CD4-positive, alpha-beta T cell (primary cell): ENCODE results near the gene ZFHX2. TPM values are rescaled to one million over a fixed set of nuclear protein-coding genes. Genes with fewer than 3 reads are reported as not detected.

Experiments
- ATAC-seq: fragments of 200-7000 bp; cut with Tn5 transposase; one replicate; pipeline ENCODE4 v1.10.0; 2022; ENCODE audit warnings: mild to moderate bottlenecking; ENCODE audit not compliant: poor library complexity
- CTCF ChIA-PET: fragments of 350-600 bp; sonication (Branson Sonifier 250); formaldehyde crosslinking; loops from one replicate; lab custom pipeline; 2021; ENCODE audit warnings: antibody characterized with exemption, inconsistent platforms; lab: Charles Lee
- POLR2A ChIA-PET: fragments of 350-600 bp; sonication (Branson Sonifier 250); formaldehyde crosslinking; loops from one replicate; lab custom pipeline; 2021; ENCODE audit warnings: antibody characterized with exemption, inconsistent platforms; lab: Charles Lee
- DNase-seq, 14 experiments: peaks; one replicate each; pipeline ENCODE4 v3.0.0-alpha.2; 2013 to 2020; ENCODE audit warnings: mixed read lengths in 2 of 14
- H3K27ac ChIP-seq, 2 donors: one replicate each; pipeline versions ENCODE4 v1.5.1 to v1.7.0; 2013; ENCODE audit warnings: low read length in 2 of 2, low read depth in 1 of 2, mild to moderate bottlenecking in 1 of 2
- H3K27me3 ChIP-seq, 2 experiments: 1 replicate in 1 of 2; 2 replicates in 1 of 2; pipeline versions ENCODE4 v1.6.1 to v1.7.0; 2013; ENCODE audit warnings: low read length in 2 of 2, control low read depth in 1 of 2, mild to moderate bottlenecking in 1 of 2, moderate library complexity in 1 of 2; ENCODE audit not compliant: insufficient read depth in 2 of 2, control insufficient read depth in 1 of 2
- H3K36me3 ChIP-seq: one replicate; pipeline ENCODE4 v1.6.1; 2013; ENCODE audit warnings: low read length, control low read depth; ENCODE audit not compliant: insufficient read depth
- H3K4me1 ChIP-seq: one replicate; pipeline ENCODE4 v1.6.1; 2013; ENCODE audit warnings: low read length, control low read depth; ENCODE audit not compliant: insufficient read depth
- H3K4me3 ChIP-seq: one replicate; pipeline ENCODE4 v1.5.1; 2013; ENCODE audit warnings: mild to moderate bottlenecking, low read length, moderate library complexity
- H3K9me3 ChIP-seq, 2 experiments: 1 replicate in 1 of 2; 2 replicates in 1 of 2; pipeline versions ENCODE4 v1.6.1 to v1.7.0; 2013; ENCODE audit warnings: low read length in 2 of 2, mild to moderate bottlenecking in 2 of 2, control low read depth in 1 of 2, moderate library complexity in 1 of 2; ENCODE audit not compliant: control insufficient read depth in 1 of 2, insufficient read depth in 1 of 2
- H3K27ac Mint-ChIP-seq: one replicate; pipeline ENCODE4 v1.8.0; 2020; ENCODE audit warnings: mixed read lengths
- H3K27me3 Mint-ChIP-seq: one replicate; pipeline ENCODE4 v1.8.0; 2021; ENCODE audit warnings: mixed read lengths
- H3K36me3 Mint-ChIP-seq: one replicate; pipeline ENCODE4 v1.8.0; 2021; ENCODE audit warnings: low read depth, mixed read lengths
- H3K4me1 Mint-ChIP-seq: one replicate; pipeline ENCODE4 v1.8.0; 2021; ENCODE audit warnings: low read depth, mixed read lengths
- H3K4me3 Mint-ChIP-seq: one replicate; pipeline ENCODE4 v1.8.0; 2020; ENCODE audit warnings: mild to moderate bottlenecking, mixed read lengths
- H3K9me3 Mint-ChIP-seq: one replicate; pipeline ENCODE4 v1.8.0; 2020; ENCODE audit warnings: mixed read lengths
- intact Hi-C, 2 experiments: fragments of 100-400 bp; cut with DNase I in 1 of 2; cut with micrococcal nuclease in 1 of 2; formaldehyde crosslinking; loops; one replicate each; pipeline versions ENCODE4 v1.15.1 to v1.9.0; 2023 to 2025; cut with DNase I, micrococcal nuclease
- total RNA-seq, 174 experiments: library from RNA in 2 of 174; stranded (reverse) in 2 of 174; gene quantifications; one replicate each; pipeline ENCODE4 v1.2.3 and lab custom pipeline; 2021 to 2026
- TF ChIP-seq, protein P1 (sequence below): fragments of 200-600 bp; IDR thresholded peaks from one replicate; pipeline ENCODE4 v1.8.0; 2022; ENCODE audit warnings: antibody characterized with exemption, mild to moderate bottlenecking

ZFHX2 gene
- total RNA-seq, 2 experiments from 2014 or later = 0.19 to 0.22 TPM

DNA sequence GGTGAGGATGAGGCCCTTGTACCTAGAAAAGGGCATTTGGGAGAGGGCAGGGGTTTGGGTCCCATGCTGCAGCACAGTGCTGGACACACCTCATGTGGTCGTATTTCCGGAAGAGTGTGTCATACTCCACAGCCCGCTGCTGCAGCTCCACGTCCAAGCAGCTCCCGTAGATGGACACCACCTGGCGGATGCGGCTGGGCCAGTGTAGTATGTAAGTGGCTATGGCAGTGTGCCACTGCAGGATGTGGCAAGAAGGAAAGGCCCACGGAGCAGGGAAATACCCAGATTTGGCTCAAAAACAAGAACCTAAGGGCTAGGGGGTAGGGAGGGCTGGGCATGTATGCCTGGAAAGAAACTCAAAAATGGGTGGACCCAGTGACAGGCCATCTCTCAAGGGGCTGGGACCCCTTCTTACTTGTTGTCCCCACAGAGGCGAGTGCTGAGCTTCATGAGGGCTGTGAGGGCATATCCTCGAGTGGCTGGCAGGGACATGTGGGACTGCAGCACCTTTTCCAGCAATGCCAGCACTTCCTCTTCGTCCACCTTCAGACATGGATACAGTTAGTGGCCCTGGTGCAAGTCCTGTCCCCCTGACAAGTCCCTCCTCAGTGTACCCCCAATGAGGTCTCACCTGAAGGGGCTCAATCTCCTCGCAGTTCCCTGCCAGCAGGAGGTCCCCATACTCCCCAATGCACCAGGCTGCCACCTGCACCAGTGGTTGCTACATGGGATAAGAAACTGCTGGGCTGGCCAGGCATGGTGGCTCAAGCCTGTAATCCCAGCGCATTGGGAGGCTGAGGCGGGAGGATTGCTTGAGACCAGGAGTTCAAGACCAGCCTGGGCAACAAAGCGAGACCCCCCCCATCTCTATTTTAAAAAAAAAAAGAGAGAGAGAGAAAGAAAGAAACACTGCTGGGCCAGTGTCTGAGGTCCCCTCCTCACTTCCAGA lies 10.6 kb upstream of the ZFHX2 start:
- H3K4me1 Mint-ChIP-seq = peaks cover 45% of the 10 kb centered on the region
- no peak overlapping the region for H3K4me3 Mint-ChIP-seq

DNA sequence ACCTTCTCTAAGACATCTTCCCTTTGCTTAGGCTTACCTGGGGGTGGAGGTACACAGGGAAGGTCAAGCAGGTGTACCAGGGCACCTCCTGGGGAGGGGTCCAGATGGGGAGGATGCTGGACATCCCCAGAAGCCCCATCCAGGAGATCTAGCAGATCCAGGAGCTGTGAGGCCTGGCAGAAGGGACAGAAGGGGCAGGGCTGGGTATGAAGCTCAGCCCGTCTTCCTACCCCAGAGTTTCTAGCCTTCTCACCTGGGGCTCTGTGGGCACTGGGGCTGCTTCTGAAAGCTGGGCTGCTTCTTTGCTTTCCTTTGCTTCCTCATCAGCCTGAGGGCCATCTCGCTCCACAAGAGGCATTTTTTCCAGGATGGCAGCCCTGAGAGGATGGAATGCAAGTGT lies 9.7 kb upstream of the ZFHX2 start:
- Mint-ChIP-seq H3K4me1 (peaks cover 44% of the 10 kb centered on the region), H3K27ac (no peak overlapping the region), H3K9me3 (no peaks in the 10 kb centered on the region), H3K36me3 (peaks cover 68% of the 10 kb centered on the region), H3K27me3 (no peaks in the 10 kb centered on the region), H3K4me3 (no peak overlapping the region)
- Histone ChIP-seq H3K27ac (no peak overlapping the region), H3K27me3 (no peaks in the 10 kb centered on the region), H3K4me1 (peaks cover 34% of the 10 kb centered on the region), H3K9me3 (no peaks in the 10 kb centered on the region), H3K36me3 (peaks cover 79% of the 10 kb centered on the region), H3K4me3 (no peak overlapping the region)
- ATAC-seq (no peak), DNase-seq (no peak)
- intact Hi-C loops = loop anchor here in 1 of 2 experiments (5.0 to 10.0 kb wide), 4 partner anchors 239 to 554 kb away; partner anchors contain the start of genes ACIN1, C14orf119, DCAF11 and NRL
- ChIA-PET CTCF (interaction anchor here (1.5 to 6.0 kb wide), 2 partner anchors 9 to 82 kb away, joined by 3 to 67 read pairs; partner anchors contain the start of gene ZFHX2), POLR2A (interaction anchor here (3.2 kb wide), 1 partner anchor 83 kb away, joined by 24 read pairs; no protein-coding TSS in a partner anchor)
- TF ChIP-seq, protein P1, sequence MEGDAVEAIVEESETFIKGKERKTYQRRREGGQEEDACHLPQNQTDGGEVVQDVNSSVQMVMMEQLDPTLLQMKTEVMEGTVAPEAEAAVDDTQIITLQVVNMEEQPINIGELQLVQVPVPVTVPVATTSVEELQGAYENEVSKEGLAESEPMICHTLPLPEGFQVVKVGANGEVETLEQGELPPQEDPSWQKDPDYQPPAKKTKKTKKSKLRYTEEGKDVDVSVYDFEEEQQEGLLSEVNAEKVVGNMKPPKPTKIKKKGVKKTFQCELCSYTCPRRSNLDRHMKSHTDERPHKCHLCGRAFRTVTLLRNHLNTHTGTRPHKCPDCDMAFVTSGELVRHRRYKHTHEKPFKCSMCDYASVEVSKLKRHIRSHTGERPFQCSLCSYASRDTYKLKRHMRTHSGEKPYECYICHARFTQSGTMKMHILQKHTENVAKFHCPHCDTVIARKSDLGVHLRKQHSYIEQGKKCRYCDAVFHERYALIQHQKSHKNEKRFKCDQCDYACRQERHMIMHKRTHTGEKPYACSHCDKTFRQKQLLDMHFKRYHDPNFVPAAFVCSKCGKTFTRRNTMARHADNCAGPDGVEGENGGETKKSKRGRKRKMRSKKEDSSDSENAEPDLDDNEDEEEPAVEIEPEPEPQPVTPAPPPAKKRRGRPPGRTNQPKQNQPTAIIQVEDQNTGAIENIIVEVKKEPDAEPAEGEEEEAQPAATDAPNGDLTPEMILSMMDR = no peak

More for the DNA sequence above, 10.6 kb upstream of the ZFHX2 start:
- ChIA-PET CTCF (interaction anchor here (0.8 to 6.0 kb wide), 3 partner anchors 10 to 83 kb away, joined by 3 to 67 read pairs (median 4); partner anchors contain the start of gene ZFHX2), POLR2A (interaction anchor here (0.7 to 1.3 kb wide), 3 partner anchors 10 to 93 kb away, joined by 3 to 4 read pairs (median 3); partner anchors contain the start of genes NGDN and ZFHX2)
- H3K27ac ChIP-seq = no peak overlapping the region
- Mint-ChIP-seq H3K27ac (peak overlapping the region; percentile 55), H3K36me3 (peaks cover 71% of the 10 kb centered on the region), H3K9me3 (no peaks in the 10 kb centered on the region), H3K27me3 (no peaks in the 10 kb centered on the region)
- TF ChIP-seq, protein P1 = no peak
- peaks cover 34% of the 10 kb centered on the region for H3K4me1 ChIP-seq
- no peaks in the 10 kb centered on the region for H3K27me3 ChIP-seq
- intact Hi-C loops = loop anchor here (1.0 to 10.0 kb wide), 6 partner anchors 84 to 553 kb away; partner anchors contain the start of genes ACIN1 (in 1 of the 2), C14orf119 (in 1 of the 2), DCAF11 (in 1 of the 2) and NRL (in 1 of the 2)
- no peak for ATAC-seq
- no peak overlapping the region for H3K4me3 ChIP-seq
- H3K9me3 ChIP-seq = no peaks in the 10 kb centered on the region
- no peak for DNase-seq
- peaks cover 79% of the 10 kb centered on the region for H3K36me3 ChIP-seq

DNA sequence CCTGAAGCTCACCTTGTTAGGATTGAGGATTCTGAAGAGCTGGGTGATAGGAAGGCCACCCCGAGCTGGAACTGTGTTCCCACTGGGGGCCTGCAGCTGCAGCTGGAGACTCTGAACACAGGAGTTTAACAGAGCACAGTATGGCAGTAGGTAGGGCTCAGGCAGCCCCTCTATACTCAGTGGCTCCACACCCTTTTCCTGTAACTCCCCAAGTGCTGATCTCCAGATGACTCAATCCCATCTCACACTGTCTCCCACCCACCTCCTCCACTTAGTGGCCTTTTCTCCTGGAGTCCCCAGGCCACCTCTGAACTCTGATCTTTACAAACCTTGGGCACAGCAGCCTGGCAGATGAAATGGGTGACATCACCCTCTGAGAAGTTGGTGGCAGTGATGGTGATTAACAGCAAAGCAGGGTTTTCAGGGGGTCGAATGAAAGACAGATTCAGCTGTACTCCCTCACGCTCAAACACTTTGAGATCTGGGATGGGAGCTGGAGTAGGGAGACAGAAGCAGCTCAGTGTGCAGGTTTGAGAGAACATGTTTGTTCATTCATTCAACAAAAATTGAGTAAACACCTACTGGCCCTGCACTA lies 8.5 kb upstream of the ZFHX2 start:
- H3K9me3 Mint-ChIP-seq = no peaks in the 10 kb centered on the region
- H3K4me3 Mint-ChIP-seq = no peak overlapping the region
- H3K9me3 ChIP-seq = no peaks in the 10 kb centered on the region
- H3K27ac ChIP-seq = no peak overlapping the region
- H3K4me3 ChIP-seq = no peak overlapping the region
- no peaks in the 10 kb centered on the region for H3K27me3 ChIP-seq
- DNase-seq = no peak
- TF ChIP-seq, protein P1 = no peak
- peaks cover 68% of the 10 kb centered on the region for H3K36me3 ChIP-seq
- POLR2A ChIA-PET = interaction anchor here (0.5 to 3.2 kb wide), 2 partner anchors 77 to 82 kb away, joined by 3 to 24 read pairs; no protein-coding TSS in a partner anchor
- H3K27ac Mint-ChIP-seq = no peak overlapping the region
- intact Hi-C loops = loop anchor here (2.0 to 10.0 kb wide), 5 partner anchors 19 to 555 kb away; partner anchors contain the start of genes PABPN1 (in 2 of the 2), ACIN1 (in 1 of the 2), C14orf119 (in 1 of the 2) and DCAF11 (in 1 of the 2)
- peaks cover 55% of the 10 kb centered on the region for H3K4me1 Mint-ChIP-seq
- CTCF ChIA-PET = interaction anchor here (0.6 to 6.0 kb wide), 17 partner anchors 8 to 207 kb away, joined by 3 to 67 read pairs (median 5); partner anchors contain the start of genes NGDN, SLC22A17 and ZFHX2
- no peak for ATAC-seq
- no peaks in the 10 kb centered on the region for H3K27me3 Mint-ChIP-seq
- peaks cover 36% of the 10 kb centered on the region for H3K4me1 ChIP-seq
- H3K36me3 Mint-ChIP-seq = peaks cover 57% of the 10 kb centered on the region
